ENCODE measurements around the gene SATB1. TPM values are rescaled to one million over a fixed set of nuclear protein-coding genes. Genes with fewer than 3 reads are reported as not detected.
A peak's percentile ranks its signal among the peaks of the same experiment; 100 is the strongest.

The SATB1 gene
- total RNA-seq, 1 experiment from 2014 or later: not detected

- DNase-seq (ENCODE audit: low read depth): no peak
- in situ Hi-C loops (cut with HindIII; ENCODE audit: low pct_unique_long_range_greater_than_20kb, low sequenced_read_pairs): no loop called here
Measured at GRCh38 chr3:18436213-18436612, 11.1 kb upstream of the SATB1 start.

GRCh38 chr3:18434711-18435110 lies 9.6 kb upstream of the SATB1 start:
- DNase-seq (ENCODE audit: low read depth): no peak
- in situ Hi-C loops (cut with HindIII; ENCODE audit: low pct_unique_long_range_greater_than_20kb, low sequenced_read_pairs): no loop called here

- in situ Hi-C loops (cut with HindIII; ENCODE audit: low pct_unique_long_range_greater_than_20kb, low sequenced_read_pairs): no loop called here
- DNase-seq (ENCODE audit: low read depth): no peak
Measured at GRCh38 chr3:18432752-18433151, 7.6 kb upstream of the SATB1 start.

DNA sequence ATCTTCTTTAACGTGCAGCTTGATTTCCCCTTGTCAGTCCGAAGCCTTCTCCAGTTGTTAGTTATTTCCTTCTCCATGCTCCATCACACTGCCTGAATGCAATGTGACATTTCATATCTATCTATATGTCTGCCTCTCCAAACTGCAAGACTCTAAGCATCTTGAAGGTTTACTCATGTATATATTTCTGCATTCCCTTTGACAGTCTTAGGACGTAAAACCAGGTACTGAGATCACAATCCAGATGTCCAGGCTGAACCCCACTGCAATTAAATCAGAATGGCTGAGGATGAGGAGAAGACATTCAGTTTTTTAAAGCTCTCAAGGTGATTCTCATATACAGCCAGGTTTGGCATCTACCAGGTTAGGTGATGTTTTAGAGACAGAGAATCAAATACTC lies 6.1 kb upstream of the SATB1 start:
- DNase-seq (ENCODE audit: low read depth): no peak
- in situ Hi-C loops (cut with HindIII; ENCODE audit: low pct_unique_long_range_greater_than_20kb, low sequenced_read_pairs): no loop called here

GRCh38 chr3:18428991-18429745 lies 4.0 kb upstream of the SATB1 start:
- DNase-seq (ENCODE audit: low read depth): no peak
- in situ Hi-C loops (cut with HindIII; ENCODE audit: low pct_unique_long_range_greater_than_20kb, low sequenced_read_pairs): no loop called here

DNA sequence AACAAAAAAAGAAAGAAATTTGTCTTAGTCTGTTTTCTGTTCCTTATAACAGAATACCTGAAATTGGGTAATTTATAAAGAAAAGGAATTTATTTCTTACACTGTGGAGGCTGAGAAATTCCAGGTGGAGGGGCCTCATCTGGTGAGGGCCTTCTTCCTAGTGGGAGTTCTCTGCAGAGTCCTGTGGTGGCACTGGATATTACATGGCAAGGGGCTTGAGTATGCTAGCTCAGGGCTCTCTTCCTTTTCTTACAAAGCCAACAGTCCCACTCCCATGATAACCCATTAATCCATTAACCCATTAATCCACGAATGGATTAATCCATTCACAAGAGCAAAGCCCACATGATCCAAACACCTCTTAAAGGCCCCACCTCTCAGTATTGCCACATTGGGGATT lies 2.9 kb upstream of the SATB1 start:
- in situ Hi-C loops (cut with HindIII; ENCODE audit: low pct_unique_long_range_greater_than_20kb, low sequenced_read_pairs): no loop called here
- DNase-seq (ENCODE audit: low read depth): no peak

DNA sequence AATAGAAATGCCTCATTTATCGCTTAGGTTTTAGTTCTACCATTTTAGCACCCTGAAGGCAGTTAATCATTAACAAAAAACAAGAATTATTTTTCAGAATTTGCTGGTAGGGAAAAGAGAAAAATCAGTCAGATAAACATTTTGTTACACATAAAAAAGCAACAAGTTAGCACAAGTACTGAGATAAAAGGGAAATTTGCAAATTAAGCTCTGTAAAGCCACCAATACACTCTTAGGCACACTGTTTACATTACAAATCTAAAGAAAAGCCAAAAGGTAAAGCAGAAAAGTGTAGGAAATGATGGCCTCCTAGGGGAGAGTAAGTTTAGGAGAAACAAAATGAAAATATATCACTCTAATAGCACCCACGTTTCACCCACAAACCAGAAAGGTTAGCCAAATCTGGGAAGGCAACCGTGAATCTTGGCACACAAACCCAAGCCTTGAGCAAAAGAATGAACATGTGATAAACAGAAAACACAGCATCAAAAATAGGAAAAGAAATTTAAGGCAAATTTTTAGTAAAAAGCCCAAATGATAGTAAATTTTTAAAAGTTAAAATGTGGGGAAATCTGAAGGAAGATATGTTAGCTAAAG lies 1.6 kb upstream of the SATB1 start:
- in situ Hi-C loops (cut with HindIII; ENCODE audit: low pct_unique_long_range_greater_than_20kb, low sequenced_read_pairs): no loop called here
- DNase-seq (ENCODE audit: low read depth): no peak

DNA sequence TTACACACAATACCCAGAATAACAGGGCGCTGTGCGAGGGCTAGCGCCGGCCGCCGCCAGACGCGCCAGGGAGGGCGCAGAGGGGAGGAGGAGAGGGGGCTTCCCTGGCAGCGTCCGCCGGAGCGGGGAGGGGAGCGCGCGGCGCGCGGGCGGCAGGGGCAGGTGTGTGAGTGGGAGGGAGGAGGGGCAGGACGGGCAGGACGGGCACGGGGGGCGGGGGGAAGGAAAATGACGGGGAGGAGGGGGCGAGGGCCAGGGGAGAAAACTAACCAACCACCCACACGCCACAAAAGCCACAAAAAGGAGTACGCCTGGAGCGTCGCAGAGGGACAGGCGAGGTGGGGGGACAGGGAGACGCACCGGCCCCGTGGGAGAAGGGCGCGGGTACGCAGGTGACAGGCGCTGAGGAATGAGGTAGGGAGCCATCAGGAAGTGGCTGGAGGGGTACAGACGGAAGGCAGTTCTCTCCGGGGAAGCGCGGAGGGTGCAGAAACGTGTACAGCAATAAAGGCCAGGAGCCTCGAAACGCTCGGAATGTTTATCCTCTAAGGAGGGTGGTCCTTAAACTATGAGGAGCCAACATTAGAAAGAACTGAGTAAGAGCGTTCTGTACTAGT lies 610 bp upstream of the SATB1 start:
- in situ Hi-C loops (cut with HindIII; ENCODE audit: low pct_unique_long_range_greater_than_20kb, low sequenced_read_pairs): no loop called here
- DNase-seq (ENCODE audit: low read depth): no peak

DNA sequence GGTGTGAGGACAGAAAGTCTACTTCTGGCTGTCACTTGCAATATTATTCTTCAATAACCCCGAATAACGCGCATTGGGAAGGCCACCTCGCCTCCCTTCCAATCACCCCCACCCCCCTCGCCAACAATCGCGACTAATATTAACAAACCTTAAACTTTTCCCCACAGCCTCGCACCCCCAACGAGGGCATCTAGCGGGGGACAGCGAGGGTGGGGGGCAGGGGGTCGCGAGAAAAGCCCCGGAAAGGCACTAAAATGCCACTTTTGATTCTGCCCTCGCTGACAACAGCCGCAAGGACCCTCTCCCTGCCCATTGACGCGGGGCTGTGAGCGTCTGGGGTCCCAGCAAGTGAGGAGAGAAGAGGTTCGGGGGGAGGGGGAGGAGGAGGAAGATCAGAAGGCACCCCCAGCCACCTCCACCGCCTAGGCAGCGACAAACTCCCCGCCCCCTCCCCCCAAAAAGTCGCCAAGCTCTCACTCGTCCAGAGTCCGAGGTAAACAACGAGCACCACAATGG lies 868 bp downstream of the SATB1 start:
- DNase-seq (ENCODE audit: low read depth): peak; percentile 10
- in situ Hi-C loops (cut with HindIII; ENCODE audit: low pct_unique_long_range_greater_than_20kb, low sequenced_read_pairs): no loop called here

DNA sequence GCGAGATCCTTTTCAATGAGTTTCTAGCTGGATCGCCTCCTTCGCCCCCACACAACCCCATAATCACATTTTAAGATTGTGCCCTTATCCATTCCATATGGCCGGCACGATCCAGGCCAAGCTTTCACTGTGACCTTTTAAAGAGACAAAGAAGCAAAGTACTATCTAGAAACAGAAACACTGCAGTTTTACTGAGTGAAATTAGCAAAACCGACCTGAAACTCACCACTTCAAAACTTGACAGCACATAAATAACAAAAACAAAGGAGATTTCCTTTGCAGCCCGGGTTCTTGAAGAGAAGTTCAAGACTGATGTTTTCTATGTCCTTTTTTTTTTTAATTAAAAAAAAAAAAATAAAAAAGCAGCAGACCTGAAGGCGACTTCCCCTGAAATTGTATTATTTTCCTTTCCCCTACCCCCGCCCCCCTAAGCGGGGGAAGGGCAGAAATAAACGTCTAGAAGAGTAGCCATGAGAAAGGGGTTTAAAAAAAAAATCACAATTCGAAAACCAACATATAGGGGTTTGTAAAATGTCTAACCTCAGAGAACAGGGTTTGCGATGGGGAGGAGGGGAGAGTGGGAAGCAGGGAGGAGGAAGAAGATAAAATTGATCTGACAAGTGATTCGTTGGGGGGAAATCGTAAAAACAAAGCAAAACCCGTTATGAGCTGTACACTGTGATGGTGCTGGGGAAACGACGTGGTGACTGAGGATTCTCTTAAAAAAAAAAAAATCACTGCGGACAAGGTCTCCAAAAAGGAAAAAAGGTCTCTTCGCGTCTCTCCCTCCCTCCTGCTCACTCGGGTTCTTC lies 1.5 kb downstream of the SATB1 start:
- in situ Hi-C loops (cut with HindIII; ENCODE audit: low pct_unique_long_range_greater_than_20kb, low sequenced_read_pairs): no loop called here
- no peak for DNase-seq (ENCODE audit: low read depth)

GRCh38 chr3:18422972-18423371 lies 2.2 kb downstream of the SATB1 start:
- in situ Hi-C loops (cut with HindIII; ENCODE audit: low pct_unique_long_range_greater_than_20kb, low sequenced_read_pairs): no loop called here
- DNase-seq (ENCODE audit: low read depth): no peak

GRCh38 chr3:18420555-18420954 lies 4.6 kb downstream of the SATB1 start:
- DNase-seq (ENCODE audit: low read depth): no peak
- in situ Hi-C loops (cut with HindIII; ENCODE audit: low pct_unique_long_range_greater_than_20kb, low sequenced_read_pairs): no loop called here

- in situ Hi-C loops (cut with HindIII; ENCODE audit: low pct_unique_long_range_greater_than_20kb, low sequenced_read_pairs): no loop called here
- DNase-seq (ENCODE audit: low read depth): no peak
Measured at GRCh38 chr3:18419232-18419631, 5.9 kb downstream of the SATB1 start.

GRCh38 chr3:18417904-18418572 lies 7.1 kb downstream of the SATB1 start:
- no peak for DNase-seq (ENCODE audit: low read depth)
- in situ Hi-C loops (cut with HindIII; ENCODE audit: low pct_unique_long_range_greater_than_20kb, low sequenced_read_pairs): no loop called here

GRCh38 chr3:18416332-18416731 lies 8.8 kb downstream of the SATB1 start:
- no peak for DNase-seq (ENCODE audit: low read depth)
- in situ Hi-C loops (cut with HindIII; ENCODE audit: low pct_unique_long_range_greater_than_20kb, low sequenced_read_pairs): no loop called here

GRCh38 chr3:18415839-18416238 lies 9.3 kb downstream of the SATB1 start:
- in situ Hi-C loops (cut with HindIII; ENCODE audit: low pct_unique_long_range_greater_than_20kb, low sequenced_read_pairs): no loop called here
- DNase-seq (ENCODE audit: low read depth): no peak

DNA sequence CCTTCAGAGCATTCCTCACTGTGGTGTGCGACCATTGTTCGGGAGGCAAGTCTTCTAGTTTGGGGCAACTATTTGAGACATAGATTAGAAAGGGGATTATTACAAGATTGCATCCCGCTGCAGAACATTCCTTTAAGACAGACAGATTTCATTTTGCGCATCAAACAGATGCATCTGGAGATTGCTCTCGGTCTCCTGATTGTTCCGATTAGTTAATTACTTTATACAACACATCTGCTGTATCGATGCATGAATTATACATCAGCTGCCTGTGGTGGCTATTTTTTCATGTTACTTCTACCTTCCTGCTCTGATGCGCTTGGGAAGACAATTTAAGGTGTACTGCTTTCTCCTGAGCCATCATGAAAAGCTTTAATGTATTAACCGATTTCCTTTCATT lies 10.0 kb downstream of the SATB1 start:
- in situ Hi-C loops (cut with HindIII; ENCODE audit: low pct_unique_long_range_greater_than_20kb, low sequenced_read_pairs): no loop called here
- DNase-seq (ENCODE audit: low read depth): no peak

GRCh38 chr3:18412684-18413083 lies 12.5 kb downstream of the SATB1 start:
- DNase-seq (ENCODE audit: low read depth): no peak
- in situ Hi-C loops (cut with HindIII; ENCODE audit: low pct_unique_long_range_greater_than_20kb, low sequenced_read_pairs): no loop called here
